H54 (cell line): ENCODE measurements around the gene ERP29.
"Not testable (repeated sequence)": the region's sequence is repeated elsewhere in the genome, so short reads cannot be mapped to it uniquely, and the experiment has no call there.

Experiments used
- DNase-seq: peaks from one replicate; pipeline ENCODE4 v3.0.0; 2011; ENCODE audit warnings: low spot score, mixed read lengths; ENCODE audit not compliant: insufficient read length
- FAIRE-seq: peaks from 3 replicates; lab custom pipeline; 2011; peaks lifted over from hg19 to GRCh38; lab: Jason Lieb, UNC
- POLR2A ChIP-seq: IDR thresholded peaks from 2 replicates; pipeline ENCODE4 v1.6.1; 2011; ENCODE audit warnings: low read depth, mild to moderate bottlenecking, low read length

The ERP29 gene

DNA sequence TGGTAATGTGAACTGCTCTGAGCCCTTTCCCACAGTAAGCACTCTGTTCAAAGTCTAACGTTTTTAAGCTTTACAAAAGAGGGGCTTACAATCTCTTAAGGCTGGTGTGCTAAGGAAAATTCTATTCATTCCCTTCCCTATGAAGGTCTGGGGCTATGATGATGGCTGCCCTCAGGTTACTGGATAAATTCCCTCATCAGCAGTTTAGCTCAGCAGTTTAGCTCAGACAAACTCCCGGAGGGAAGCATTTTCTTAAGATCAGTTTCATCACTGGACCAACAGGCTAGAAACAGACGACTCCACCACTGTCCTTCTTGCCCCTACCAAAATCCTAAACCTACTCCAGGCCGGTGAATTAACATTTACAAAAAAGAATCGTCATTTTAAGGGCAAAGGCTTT lies 19.1 kb downstream of the ERP29 start:
- no peak for TF ChIP-seq POLR2A
- DNase-seq (no peak), FAIRE-seq (no peak)

DNA sequence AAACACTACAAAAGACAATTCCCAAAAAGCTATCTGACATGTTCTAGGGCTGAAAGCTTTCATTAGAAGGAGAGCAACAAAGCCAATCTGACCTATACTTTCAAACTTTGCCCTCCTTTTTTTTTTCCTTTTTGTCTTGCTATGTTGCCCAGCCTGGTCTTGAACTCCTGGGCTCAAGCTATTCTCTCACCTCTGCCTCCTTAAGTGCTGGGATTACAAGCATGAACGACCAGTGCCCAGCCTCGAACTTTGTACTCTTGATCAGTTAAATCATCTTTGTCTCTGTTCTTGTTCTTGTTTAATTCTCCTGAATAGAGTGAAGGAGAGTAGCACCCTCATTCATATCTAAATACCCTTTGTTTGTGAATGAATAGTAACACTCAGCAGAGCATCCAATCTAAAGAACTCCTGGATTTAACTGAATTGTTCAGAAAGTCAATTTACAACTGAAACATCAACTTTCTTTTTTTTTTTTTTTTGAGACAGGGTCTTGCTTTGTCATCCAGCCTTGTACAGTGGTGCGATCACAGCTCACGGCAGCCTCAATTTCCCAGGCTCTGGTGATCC lies 22.1 kb downstream of the ERP29 start:
- DNase-seq, result no peak
- no peak for FAIRE-seq
- no peak for TF ChIP-seq POLR2A

DNA sequence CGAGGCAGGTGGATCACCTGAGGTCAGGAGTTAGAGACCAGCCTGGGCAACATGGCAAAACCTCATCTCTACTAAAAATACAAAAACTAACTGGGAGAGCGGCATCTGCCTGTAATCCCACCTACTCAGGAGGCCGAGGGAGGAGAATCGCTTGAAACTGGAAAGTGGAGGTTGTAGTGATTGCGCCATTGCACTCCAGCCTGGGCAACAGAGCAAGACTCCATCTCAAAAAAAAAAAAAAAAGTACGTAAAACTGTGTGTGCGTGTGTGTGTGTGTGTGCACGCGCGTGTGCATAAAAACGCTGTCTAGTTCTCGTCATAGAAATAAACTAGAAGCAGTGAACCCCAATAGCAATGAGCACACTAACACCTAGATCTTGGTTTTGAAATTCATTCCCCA lies 23.4 kb downstream of the ERP29 start:
- FAIRE-seq, DNase-seq: not testable (repeated sequence)

DNA sequence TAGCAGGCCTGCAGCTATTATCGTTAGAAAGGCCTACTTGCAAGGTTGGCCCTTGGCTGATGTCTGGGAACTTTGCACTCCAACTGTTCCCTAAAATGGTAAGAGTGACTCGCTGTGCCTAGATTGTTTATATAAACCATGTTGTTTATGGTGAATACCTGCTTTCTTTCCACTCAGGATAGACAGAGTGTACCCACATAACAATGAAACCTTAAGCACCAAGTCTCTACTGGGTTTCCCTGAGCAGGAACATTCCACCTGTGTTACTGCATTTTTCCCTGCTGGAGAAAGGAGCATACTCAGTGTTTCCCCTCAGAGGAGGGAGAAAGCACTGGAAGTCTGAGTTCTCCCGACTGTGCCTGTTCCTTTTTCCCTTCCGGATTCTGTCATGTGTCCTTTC lies 32.8 kb downstream of the ERP29 start:
- FAIRE-seq (no peak), DNase-seq (no peak)
- TF ChIP-seq POLR2A, result no peak

DNA sequence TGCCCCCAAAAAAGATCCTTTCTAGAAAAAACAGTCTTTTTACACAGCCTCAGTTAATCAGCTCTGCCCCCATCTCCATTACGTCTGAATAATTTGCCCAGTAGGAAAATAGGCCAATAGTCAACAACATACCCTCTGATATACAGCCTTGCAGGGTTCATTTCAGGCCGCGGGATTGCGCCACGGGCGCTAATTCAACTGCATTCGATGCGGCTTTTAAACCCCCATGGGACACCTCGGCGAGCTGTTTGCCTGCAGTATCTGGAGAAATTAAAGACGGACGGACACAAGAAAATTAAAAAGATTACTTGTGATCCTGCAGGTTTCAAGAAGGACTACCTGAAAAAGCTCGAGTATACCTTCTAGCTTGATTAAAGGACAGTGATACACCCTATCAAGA lies 36.1 kb downstream of the ERP29 start:
- no peak for FAIRE-seq
- no peak for DNase-seq
- TF ChIP-seq POLR2A, result no peak

DNA sequence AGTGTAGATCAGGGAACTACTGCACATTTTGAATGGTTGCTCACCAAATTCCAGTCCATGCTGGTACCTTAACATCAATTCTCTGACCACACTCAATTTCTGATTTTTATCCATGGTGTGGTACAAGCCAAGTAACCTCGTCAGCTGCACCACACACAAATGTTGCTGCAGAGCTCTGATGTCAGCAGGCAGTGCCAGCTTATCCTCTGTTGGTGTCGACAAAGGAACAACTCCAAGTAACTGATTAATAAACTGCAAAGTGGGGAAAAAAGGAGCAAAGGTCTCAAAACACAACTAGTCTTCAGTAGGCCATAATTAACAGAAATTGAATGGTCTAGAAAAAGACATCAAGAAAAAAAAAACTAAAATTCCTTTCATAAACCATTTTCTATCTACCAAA lies 47.9 kb downstream of the ERP29 start:
- DNase-seq, result no peak
- TF ChIP-seq POLR2A, result no peak
- FAIRE-seq, result no peak

DNA sequence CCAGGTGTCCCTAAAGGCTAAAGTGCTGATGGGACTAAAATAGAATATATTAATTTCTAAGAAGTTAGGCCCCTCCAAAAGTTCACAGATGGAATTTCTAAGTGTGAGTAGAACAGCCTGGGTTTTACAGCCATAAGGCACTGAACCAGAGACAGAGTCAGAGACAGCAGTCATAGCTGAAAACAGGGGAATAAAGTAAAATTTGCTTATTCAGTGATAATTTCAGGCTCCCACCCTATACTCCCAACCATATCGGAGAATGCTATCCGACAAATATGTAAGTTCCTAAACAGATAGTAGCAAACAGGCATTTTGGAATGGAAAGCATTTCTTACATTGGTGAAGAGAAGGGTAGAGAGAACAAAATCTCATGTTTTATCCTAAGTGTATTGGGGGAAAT lies 50.0 kb downstream of the ERP29 start:
- no peak for FAIRE-seq
- DNase-seq, result no peak
- no peak for TF ChIP-seq POLR2A

DNA sequence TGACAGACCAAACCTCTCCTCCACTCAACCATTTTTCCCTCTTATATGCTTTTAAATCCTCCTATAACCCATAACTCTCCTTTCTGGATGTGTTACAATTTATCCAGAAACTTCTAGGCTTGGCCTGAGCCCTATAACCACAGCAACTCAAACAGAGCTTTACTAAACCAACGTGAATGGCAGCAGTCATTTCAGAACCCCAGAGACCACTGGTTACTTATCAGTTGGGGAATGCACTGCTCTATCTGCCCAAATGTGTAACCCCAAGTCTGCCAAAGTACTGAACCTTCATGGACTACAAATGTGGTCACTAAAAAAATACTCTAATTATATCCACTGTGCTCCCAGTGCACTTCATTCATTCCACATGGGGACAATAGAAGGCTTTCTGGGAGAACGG lies 53.3 kb downstream of the ERP29 start:
- no peak for TF ChIP-seq POLR2A
- DNase-seq (no peak), FAIRE-seq (no peak)
